HAP-1 (cell line): ENCODE results near the gene MYMK.

Experiments used
- DNase-seq, 2 experiments: peaks; one replicate each; pipeline ENCODE4 v3.0.0-alpha.2; 2016 to 2020; ENCODE audit warnings: low spot score in 2 of 2
- H3K27me3 ChIP-seq: fragments of 250-450 bp; sonication (Bioruptor Pico); 2 replicates; pipeline ENCODE4 v1.5.1; 2020; ENCODE audit warnings: low read depth, mild to moderate bottlenecking, moderate library complexity
- H3K36me3 ChIP-seq: fragments of 250-450 bp; sonication (Bioruptor Pico); replicated peaks from 2 replicates; pipeline ENCODE4 v1.5.1; 2020; ENCODE audit warnings: mild to moderate bottlenecking
- H3K4me1 ChIP-seq: fragments of 250-450 bp; sonication (Bioruptor Pico); 2 replicates; pipeline ENCODE4 v1.5.1; 2020; ENCODE audit warnings: mild to moderate bottlenecking
- H3K4me3 ChIP-seq: fragments of 250-450 bp; sonication (Bioruptor Pico); 2 replicates; pipeline ENCODE4 v1.5.1; 2020; ENCODE audit warnings: mild to moderate bottlenecking, moderate library complexity
- H3K9me3 ChIP-seq: fragments of 250-450 bp; sonication (Bioruptor Pico); 2 replicates; pipeline ENCODE4 v1.5.1; 2020; ENCODE audit warnings: mild to moderate bottlenecking, moderate library complexity
- in situ Hi-C: fragments of 300-500 bp; cut with MboI; formaldehyde crosslinking; loops from 3 replicates; pipeline ENCODE4 v1.14.3; 2020; ENCODE audit warnings: low sequenced_read_pairs, inconsistent platforms, mixed read lengths

The MYMK gene

GRCh38 chr9:133551446-133551845, 26.7 kb upstream of the MYMK start:
- no peaks in the 10 kb centered on the region for H3K9me3 ChIP-seq
- H3K4me1 ChIP-seq, result no peaks in the 10 kb centered on the region
- H3K27me3 ChIP-seq, result 0 out of 2 replicates have a peak, but pooled peaks cover 5% of the 10 kb centered on the region
- no peak for DNase-seq
- no peaks in the 10 kb centered on the region for H3K36me3 ChIP-seq
- no peak overlapping the region for H3K4me3 ChIP-seq
- in situ Hi-C loops, result no loop called here

GRCh38 chr9:133547116-133547515, 22.4 kb upstream of the MYMK start:
- no peaks in the 10 kb centered on the region for H3K36me3 ChIP-seq
- no peaks in the 10 kb centered on the region for H3K4me1 ChIP-seq
- in situ Hi-C loops, result no loop called here
- no peaks in the 10 kb centered on the region for H3K9me3 ChIP-seq
- no peak overlapping the region for H3K4me3 ChIP-seq
- H3K27me3 ChIP-seq, result peaks cover 7% of the 10 kb centered on the region; the same call in 1 of the 2 replicates
- no peak for DNase-seq

GRCh38 chr9:133546287-133546680, 21.5 kb upstream of the MYMK start:
- peaks cover 7% of the 10 kb centered on the region; the same call in 1 of the 2 replicates for H3K27me3 ChIP-seq

GRCh38 chr9:133545494-133546286, 20.9 kb upstream of the MYMK start:
- Histone ChIP-seq H3K4me3 (no peak overlapping the region), H3K36me3 (no peaks in the 10 kb centered on the region), H3K9me3 (no peaks in the 10 kb centered on the region), H3K4me1 (no peaks in the 10 kb centered on the region), H3K27me3 (peaks cover 7% of the 10 kb centered on the region; the same call in 1 of the 2 replicates)
- in situ Hi-C loops, result no loop called here
- no peak for DNase-seq

More at GRCh38 chr9:133546287-133546680, 21.5 kb upstream of the MYMK start:
- Histone ChIP-seq H3K9me3 (no peaks in the 10 kb centered on the region), H3K4me3 (no peak overlapping the region), H3K4me1 (no peaks in the 10 kb centered on the region), H3K36me3 (no peaks in the 10 kb centered on the region)
- DNase-seq, result no peak
- in situ Hi-C loops, result no loop called here

- no peaks in the 10 kb centered on the region for H3K9me3 ChIP-seq
- no peaks in the 10 kb centered on the region for H3K36me3 ChIP-seq
- H3K4me1 ChIP-seq, result no peaks in the 10 kb centered on the region
- H3K27me3 ChIP-seq, result peaks cover 5% of the 10 kb centered on the region; the same call in 1 of the 2 replicates
- no peak for DNase-seq
- no peak overlapping the region for H3K4me3 ChIP-seq
- in situ Hi-C loops, result no loop called here
Measured at GRCh38 chr9:133543772-133544467, 19.2 kb upstream of the MYMK start.

- H3K27me3 ChIP-seq, result peaks cover 5% of the 10 kb centered on the region; the same call in 1 of the 2 replicates
- in situ Hi-C loops, result no loop called here
Measured at GRCh38 chr9:133542002-133542401, 17.2 kb upstream of the MYMK start.

GRCh38 chr9:133540698-133541025, 15.9 kb upstream of the MYMK start:
- Histone ChIP-seq H3K4me1 (no peaks in the 10 kb centered on the region), H3K36me3 (no peaks in the 10 kb centered on the region), H3K4me3 (no peak overlapping the region), H3K9me3 (no peaks in the 10 kb centered on the region), H3K27me3 (peaks cover 5% of the 10 kb centered on the region; the same call in 1 of the 2 replicates)
- in situ Hi-C loops, result no loop called here
- no peak for DNase-seq

More at GRCh38 chr9:133542002-133542401, 17.2 kb upstream of the MYMK start:
- no peaks in the 10 kb centered on the region for H3K36me3 ChIP-seq
- DNase-seq, result no peak
- H3K4me1 ChIP-seq, result no peaks in the 10 kb centered on the region
- H3K9me3 ChIP-seq, result no peaks in the 10 kb centered on the region
- no peak overlapping the region for H3K4me3 ChIP-seq

- Histone ChIP-seq H3K4me1 (no peaks in the 10 kb centered on the region), H3K36me3 (no peaks in the 10 kb centered on the region), H3K4me3 (no peak overlapping the region), H3K27me3 (peaks cover 5% of the 10 kb centered on the region; the same call in 1 of the 2 replicates), H3K9me3 (no peaks in the 10 kb centered on the region)
- in situ Hi-C loops, result no loop called here
- no peak for DNase-seq
Measured at GRCh38 chr9:133539991-133540697, 15.4 kb upstream of the MYMK start.

GRCh38 chr9:133538851-133539833, 14.4 kb upstream of the MYMK start:
- DNase-seq, result no peak
- Histone ChIP-seq H3K4me3 (no peak overlapping the region), H3K9me3 (no peaks in the 10 kb centered on the region), H3K36me3 (no peaks in the 10 kb centered on the region), H3K27me3 (peaks cover 7% of the 10 kb centered on the region), H3K4me1 (no peaks in the 10 kb centered on the region)
- in situ Hi-C loops, result no loop called here

- Histone ChIP-seq H3K9me3 (no peaks in the 10 kb centered on the region), H3K27me3 (peaks cover 16% of the 10 kb centered on the region), H3K4me3 (no peak overlapping the region), H3K36me3 (no peaks in the 10 kb centered on the region), H3K4me1 (no peaks in the 10 kb centered on the region)
- DNase-seq, result no peak
- in situ Hi-C loops, result no loop called here
Measured at GRCh38 chr9:133538176-133538575, 13.4 kb upstream of the MYMK start.

- Histone ChIP-seq H3K9me3 (no peaks in the 10 kb centered on the region), H3K4me3 (no peak overlapping the region), H3K36me3 (no peaks in the 10 kb centered on the region), H3K27me3 (peaks cover 17% of the 10 kb centered on the region), H3K4me1 (no peaks in the 10 kb centered on the region)
- no peak for DNase-seq
- in situ Hi-C loops, result no loop called here
Measured at GRCh38 chr9:133537257-133537656, 12.5 kb upstream of the MYMK start.

GRCh38 chr9:133536536-133536935, 11.8 kb upstream of the MYMK start:
- H3K4me3 ChIP-seq, result no peak overlapping the region
- in situ Hi-C loops, result no loop called here
- no peaks in the 10 kb centered on the region for H3K36me3 ChIP-seq
- DNase-seq, result no peak
- H3K27me3 ChIP-seq, result peaks cover 17% of the 10 kb centered on the region
- no peaks in the 10 kb centered on the region for H3K4me1 ChIP-seq
- no peaks in the 10 kb centered on the region for H3K9me3 ChIP-seq

GRCh38 chr9:133536080-133536479, 11.3 kb upstream of the MYMK start:
- no peaks in the 10 kb centered on the region for H3K36me3 ChIP-seq
- DNase-seq, result no peak
- in situ Hi-C loops, result no loop called here
- H3K4me3 ChIP-seq, result no peak overlapping the region
- H3K27me3 ChIP-seq, result peaks cover 17% of the 10 kb centered on the region
- no peaks in the 10 kb centered on the region for H3K4me1 ChIP-seq
- no peaks in the 10 kb centered on the region for H3K9me3 ChIP-seq
